Sigmoid colon (tissue), 4 donors: Measurements from ENCODE around the gene PRKN.

Experiments used
- CTCF ChIP-seq, 4 experiments: fragments of 450-650 bp in 3 of 4; fragments of 200-600 bp in 1 of 4; IDR thresholded peaks; one replicate each; pipeline ENCODE4 v1.5.1; 2016 to 2019; ENCODE audit warnings: antibody characterized with exemption in 4 of 4, mild to moderate bottlenecking in 3 of 4, moderate library complexity in 2 of 4
- EP300 ChIP-seq, 4 donors: sonication (generic); formaldehyde crosslinking; IDR thresholded peaks; one replicate each; pipeline ENCODE4 v1.6.1; 2017; ENCODE audit warnings: antibody characterized with exemption in 4 of 4
- POLR2A ChIP-seq, 2 donors: fragments of 450-650 bp; IDR thresholded peaks; one replicate each; pipeline ENCODE4 v1.6.1; 2016; ENCODE audit warnings: antibody characterized with exemption in 2 of 2, mild to moderate bottlenecking in 2 of 2, moderate library complexity in 2 of 2
- POLR2AphosphoS5 ChIP-seq, 4 donors: sonication (generic); formaldehyde crosslinking; IDR thresholded peaks; one replicate each; pipeline ENCODE4 v1.6.1; 2017; ENCODE audit warnings: antibody characterized with exemption in 4 of 4

- TF ChIP-seq CTCF (IDR thresholded peaks at IDR 0.05) (no peak), EP300 (IDR thresholded peaks at IDR 0.05) (no peak), POLR2AphosphoS5 (IDR thresholded peaks at IDR 0.05) (no peak), POLR2A (IDR thresholded peaks at IDR 0.05) (no peak)
Measured at GRCh38 chr6:161826512-161826911, 901.1 kb downstream of the PRKN start.
